Ascending aorta (tissue), 2 donors: ENCODE data around the gene FBXO46. TPM values are rescaled to one million over a fixed set of nuclear protein-coding genes. Genes with fewer than 3 reads are reported as not detected.

ENCODE experiments used
- DNase-seq, 2 donors: peaks; one replicate each; pipeline ENCODE4 v3.0.0-alpha.2; 2019; ENCODE audit warnings: low spot score in 2 of 2
- H3K27ac ChIP-seq, 2 donors: fragments of 200-600 bp; sonication (generic); one replicate each; pipeline ENCODE4 v1.5.1; 2016 to 2017; ENCODE audit warnings: mild to moderate bottlenecking in 1 of 2
- H3K27me3 ChIP-seq: fragments of 200-600 bp; sonication (generic); one replicate; pipeline ENCODE4 v1.5.1; 2017
- H3K36me3 ChIP-seq, 2 donors: fragments of 200-600 bp; sonication (generic); one replicate each; pipeline ENCODE4 v1.5.1; 2016
- H3K4me1 ChIP-seq, 2 donors: fragments of 200-600 bp; sonication (generic); one replicate each; pipeline ENCODE4 v1.5.1; 2016 to 2017; ENCODE audit warnings: mild to moderate bottlenecking in 1 of 2
- H3K4me3 ChIP-seq, 2 donors: fragments of 200-600 bp; sonication (generic); one replicate each; pipeline ENCODE4 v1.5.1; 2016 to 2017; ENCODE audit warnings: mild to moderate bottlenecking in 1 of 2
- H3K9me3 ChIP-seq, 2 donors: fragments of 200-600 bp; sonication (generic); one replicate each; pipeline ENCODE4 v1.5.1; 2016
- intact Hi-C: fragments of 100-400 bp; cut with DNase I; formaldehyde crosslinking; loops from one replicate; pipeline ENCODE4 v1.15.1; 2023
- total RNA-seq: library from RNA; depleted of rRNA; stranded (reverse); fragments of >200 nt; gene quantifications from one replicate; pipeline ENCODE4 v1.1.0, GENCODE V29; 2016
- TF ChIP-seq, protein P1 (sequence below), 3 experiments: fragments of 200-600 bp in 2 of 3; fragments of 450-650 bp in 1 of 3; sonication (generic) in 2 of 3; IDR thresholded peaks; one replicate each; pipeline ENCODE4 v1.5.1; 2016 to 2019; ENCODE audit warnings: antibody characterized with exemption in 3 of 3, mild to moderate bottlenecking in 1 of 3, moderate library complexity in 1 of 3

Gene FBXO46
- total RNA-seq, 1 donor from 2014 or later, result 27.5 TPM

DNA sequence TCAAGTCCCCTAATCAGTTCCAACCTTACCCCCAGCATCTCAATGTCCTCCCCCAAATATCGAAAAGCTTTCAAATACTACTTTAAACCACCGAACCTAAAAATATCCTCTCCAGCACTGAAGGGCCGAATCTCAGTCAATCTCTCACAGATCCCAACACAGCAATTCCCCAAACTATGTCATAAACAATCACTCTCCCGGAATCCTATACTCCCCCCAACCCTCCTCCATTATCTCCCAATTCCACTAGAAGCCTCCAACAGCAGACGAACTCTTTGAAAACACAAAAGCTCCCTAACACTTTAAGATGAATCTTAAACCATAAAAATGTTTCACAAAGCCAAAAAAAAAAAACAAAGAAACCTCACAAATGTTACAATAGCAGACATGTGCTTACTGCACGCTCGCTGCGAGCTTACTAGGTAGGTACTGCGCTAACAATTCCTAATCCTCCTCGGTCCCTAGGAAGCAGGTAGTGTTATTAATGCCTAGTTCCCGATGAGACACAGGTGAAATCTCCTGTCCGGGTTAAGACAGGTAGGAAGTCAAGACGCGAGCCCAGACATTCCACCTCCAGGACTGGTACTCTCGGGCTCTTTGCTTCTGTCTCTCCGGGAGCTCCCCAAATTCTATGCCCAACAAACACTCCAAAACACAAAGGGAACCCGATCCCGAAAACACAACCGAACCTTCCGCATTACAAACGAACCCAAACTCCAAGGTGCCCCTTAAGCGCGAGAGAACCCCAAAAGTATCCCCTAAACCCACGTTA is 14.2 kb downstream of the FBXO46 start:
- H3K27me3 ChIP-seq, result no peaks in the 10 kb centered on the region
- intact Hi-C loops, result loop anchor here (1.0 kb wide), 3 partner anchors 14 to 53 kb away; partner anchors contain the start of genes FBXO46, QPCTL and SIX5
- TF ChIP-seq, protein P1, sequence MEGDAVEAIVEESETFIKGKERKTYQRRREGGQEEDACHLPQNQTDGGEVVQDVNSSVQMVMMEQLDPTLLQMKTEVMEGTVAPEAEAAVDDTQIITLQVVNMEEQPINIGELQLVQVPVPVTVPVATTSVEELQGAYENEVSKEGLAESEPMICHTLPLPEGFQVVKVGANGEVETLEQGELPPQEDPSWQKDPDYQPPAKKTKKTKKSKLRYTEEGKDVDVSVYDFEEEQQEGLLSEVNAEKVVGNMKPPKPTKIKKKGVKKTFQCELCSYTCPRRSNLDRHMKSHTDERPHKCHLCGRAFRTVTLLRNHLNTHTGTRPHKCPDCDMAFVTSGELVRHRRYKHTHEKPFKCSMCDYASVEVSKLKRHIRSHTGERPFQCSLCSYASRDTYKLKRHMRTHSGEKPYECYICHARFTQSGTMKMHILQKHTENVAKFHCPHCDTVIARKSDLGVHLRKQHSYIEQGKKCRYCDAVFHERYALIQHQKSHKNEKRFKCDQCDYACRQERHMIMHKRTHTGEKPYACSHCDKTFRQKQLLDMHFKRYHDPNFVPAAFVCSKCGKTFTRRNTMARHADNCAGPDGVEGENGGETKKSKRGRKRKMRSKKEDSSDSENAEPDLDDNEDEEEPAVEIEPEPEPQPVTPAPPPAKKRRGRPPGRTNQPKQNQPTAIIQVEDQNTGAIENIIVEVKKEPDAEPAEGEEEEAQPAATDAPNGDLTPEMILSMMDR (IDR thresholded peaks at IDR 0.05), result no peak
- peaks cover 16 to 17% of the 10 kb centered on the region in 2 donors for H3K36me3 ChIP-seq
- H3K27ac ChIP-seq, result peak overlapping the region; percentile 56 to 61
- no peak for DNase-seq
- peaks cover 0 to 11% of the 10 kb centered on the region in 2 donors for H3K4me1 ChIP-seq
- no peaks in the 10 kb centered on the region for H3K9me3 ChIP-seq
- peak overlapping the region; percentile 58 to 75 for H3K4me3 ChIP-seq

DNA sequence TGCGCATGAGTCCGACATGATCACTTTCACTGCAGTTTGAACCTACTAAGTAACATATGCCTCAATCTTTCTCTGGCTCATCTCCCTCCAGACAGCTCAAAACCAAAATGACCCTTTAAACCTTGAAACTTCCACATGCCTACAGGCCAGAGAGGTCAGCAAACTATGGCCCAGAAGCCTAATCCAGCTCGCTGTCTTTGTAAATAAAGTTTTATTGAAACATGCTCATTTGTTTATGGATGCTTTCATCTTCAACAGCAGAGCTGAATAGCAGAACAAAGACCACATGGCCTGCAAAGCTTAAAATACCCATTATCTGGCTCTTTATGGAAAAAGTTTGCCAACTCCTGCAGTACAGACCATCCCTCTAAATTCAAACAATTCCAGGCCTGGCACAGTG is 15.6 kb downstream of the FBXO46 start:
- Histone ChIP-seq H3K9me3 (no peaks in the 10 kb centered on the region), H3K27ac (no peak overlapping the region), H3K36me3 (peaks cover 21 to 25% of the 10 kb centered on the region in 2 donors), H3K27me3 (no peaks in the 10 kb centered on the region), H3K4me3 (no peak overlapping the region), H3K4me1 (peaks cover 0 to 11% of the 10 kb centered on the region in 2 donors)
- TF ChIP-seq, protein P1 (IDR thresholded peaks at IDR 0.05), result no peak
- intact Hi-C loops, result no loop called here
- no peak for DNase-seq

DNA sequence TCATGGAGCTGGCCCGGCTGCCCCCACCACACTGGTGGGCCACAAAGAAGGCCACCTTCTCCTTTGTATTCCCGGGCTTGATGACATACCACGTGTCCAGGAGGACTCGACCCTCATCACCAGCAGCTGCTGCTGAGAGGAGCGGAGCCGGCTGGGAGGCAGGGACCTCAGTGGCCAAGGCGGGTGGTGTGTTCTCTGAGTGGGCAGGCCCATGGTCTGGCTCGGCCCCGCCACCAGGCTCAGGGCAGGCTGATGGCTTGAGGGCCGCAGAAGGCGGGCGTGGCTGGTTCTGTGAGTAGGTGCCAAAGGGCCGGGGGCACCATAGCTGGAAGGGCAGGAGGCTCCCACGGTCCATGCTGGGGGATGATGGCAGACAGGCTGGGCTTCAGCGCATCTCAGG is 17.6 kb downstream of the FBXO46 start:
- H3K4me3 ChIP-seq, result no peak overlapping the region
- TF ChIP-seq, protein P1 (IDR thresholded peaks at IDR 0.05), result no peak
- H3K36me3 ChIP-seq, result peaks cover 24 to 25% of the 10 kb centered on the region in 2 donors
- H3K4me1 ChIP-seq, result peaks cover 0 to 7% of the 10 kb centered on the region in 2 donors
- no peak overlapping the region for H3K27ac ChIP-seq
- intact Hi-C loops, result no loop called here
- no peak for DNase-seq
- H3K9me3 ChIP-seq, result no peaks in the 10 kb centered on the region
- H3K27me3 ChIP-seq, result no peaks in the 10 kb centered on the region

DNA sequence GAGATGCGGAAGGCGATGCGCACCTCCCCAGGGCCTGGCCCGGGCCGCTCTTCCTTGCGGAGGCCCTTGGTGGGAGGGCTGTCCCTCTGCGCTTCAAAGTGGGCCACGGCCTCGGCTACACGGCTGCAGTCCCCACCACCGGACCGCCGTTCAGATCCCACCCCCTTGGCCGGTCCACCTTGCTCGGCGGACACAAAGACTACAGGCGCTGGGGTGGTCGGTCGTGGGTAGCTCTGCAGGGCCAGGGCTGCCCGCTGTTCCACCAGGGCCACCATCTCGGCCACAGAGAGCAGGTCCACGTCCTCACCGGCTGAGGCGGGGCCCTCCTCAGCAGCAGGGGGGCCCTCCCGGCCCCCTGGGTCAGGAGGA is 18.0 kb downstream of the FBXO46 start:
- Histone ChIP-seq H3K36me3 (peaks cover 24 to 25% of the 10 kb centered on the region in 2 donors), H3K9me3 (no peaks in the 10 kb centered on the region), H3K4me3 (no peak overlapping the region), H3K27ac (no peak overlapping the region), H3K27me3 (no peaks in the 10 kb centered on the region), H3K4me1 (peaks cover 0 to 4% of the 10 kb centered on the region in 2 donors)
- intact Hi-C loops, result no loop called here
- TF ChIP-seq, protein P1 (IDR thresholded peaks at IDR 0.05), result no peak
- DNase-seq, result no peak

DNA sequence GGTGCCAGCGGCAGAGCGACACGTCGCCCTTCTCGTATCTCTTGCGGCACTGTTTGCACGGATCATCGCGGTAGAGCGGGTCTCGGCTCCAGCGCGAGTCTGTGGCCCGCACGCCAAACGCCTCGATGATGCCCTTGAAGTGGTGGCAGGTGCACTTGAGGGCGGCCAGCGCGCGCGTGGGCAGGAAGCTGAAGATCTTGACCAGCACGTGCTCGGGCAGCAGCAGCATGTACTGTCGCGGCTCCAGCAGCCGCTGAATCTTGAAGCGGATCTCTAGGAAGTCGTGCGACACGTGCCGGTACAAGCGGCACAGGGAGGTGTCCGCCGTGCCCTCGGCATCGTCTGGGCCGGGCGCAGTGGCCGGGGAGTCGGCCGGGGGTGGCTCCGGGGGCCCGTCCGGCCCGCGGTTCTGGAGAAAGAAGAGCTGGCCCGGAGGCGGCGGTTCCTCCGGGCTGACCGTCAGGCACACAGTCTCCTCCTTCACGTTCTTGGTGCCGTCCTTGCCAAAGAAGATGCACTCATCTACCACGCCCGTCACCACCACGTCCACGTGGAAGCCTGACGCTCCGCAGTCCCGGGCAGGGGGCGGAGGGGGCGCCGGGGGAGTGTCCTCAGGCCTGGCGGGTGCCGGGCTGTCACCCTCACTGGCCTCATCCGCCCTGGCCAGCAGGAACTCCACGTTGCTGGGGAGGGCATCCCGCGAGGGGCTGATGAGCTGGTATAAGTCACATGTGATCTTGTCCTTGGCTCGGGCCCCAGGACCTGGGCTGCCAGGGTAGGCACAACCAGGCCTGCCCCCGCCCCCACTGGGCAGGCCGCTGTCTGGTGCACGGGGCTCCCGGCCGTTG is 18.6 kb downstream of the FBXO46 start:
- no peak for DNase-seq
- no peaks in the 10 kb centered on the region for H3K9me3 ChIP-seq
- peaks cover 0 to 8% of the 10 kb centered on the region in 2 donors for H3K4me1 ChIP-seq
- H3K27ac ChIP-seq, result no peak overlapping the region
- TF ChIP-seq, protein P1 (IDR thresholded peaks at IDR 0.05), result no peak
- H3K4me3 ChIP-seq, result no peak overlapping the region
- H3K36me3 ChIP-seq, result peaks cover 24 to 25% of the 10 kb centered on the region in 2 donors
- no peaks in the 10 kb centered on the region for H3K27me3 ChIP-seq
- intact Hi-C loops, result no loop called here
